ENCODE measurements around the gene ZNF691. TPM values are rescaled to one million over a fixed set of nuclear protein-coding genes. Genes with fewer than 3 reads are reported as not detected.
"Not testable (repeated sequence)": the region's sequence is repeated elsewhere in the genome, so short reads cannot be mapped to it uniquely, and the experiment has no call there.

ZNF691 gene
- total RNA-seq, 1 experiment from 2014 or later: 13.5 TPM

- intact Hi-C loops (cut with micrococcal nuclease; ENCODE audit: unreplicated experiment): no loop called here
- no peaks in the 10 kb centered on the region for H3K27me3 ChIP-seq (replicated peaks; ENCODE audit: insufficient read depth, low read depth, low read length, poor library complexity)
- DNase-seq (ENCODE audit: low spot score): no peak
- ChIA-PET POLR2A (ENCODE audit: low non-redundant PET) (no interaction called here), CTCF (no interaction called here)
- H3K36me3 ChIP-seq (ENCODE audit: insufficient read depth, low read length, poor library complexity, severe bottlenecking): no peaks in the 10 kb centered on the region
- H3K4me3 ChIP-seq (ENCODE audit: low read depth, low read length, poor library complexity, severe bottlenecking): no peak overlapping the region
- H3K4me1 ChIP-seq (ENCODE audit: insufficient read depth, low read length, poor library complexity, severe bottlenecking): no peaks in the 10 kb centered on the region
- no peak overlapping the region for H3K27ac ChIP-seq (ENCODE audit: low read depth, low read length, poor library complexity, severe bottlenecking)
- H3K9me3 ChIP-seq (ENCODE audit: low read depth, low read length, poor library complexity, severe bottlenecking): peaks cover 7% of the 10 kb centered on the region
- BruUV-seq (replicated peaks): no TSS peak
- TF ChIP-seq EZH2 (IDR thresholded peaks at IDR 0.05; ENCODE audit: borderline replicate concordance, low read depth, low read length, poor library complexity, severe bottlenecking) (no peak), CTCF (conservative IDR thresholded peaks at IDR 0.05; ENCODE audit: low read depth, low read length) (peak; percentile 9; the same call in 1 of the 2 replicates)
These were observed 14.1 kb downstream of the ZNF691 start for GRCh38 chr1:42860339-42861013.

- Histone ChIP-seq H3K9me3 (ENCODE audit: low read depth, low read length, poor library complexity, severe bottlenecking) (peaks cover 7% of the 10 kb centered on the region), H3K4me3 (ENCODE audit: low read depth, low read length, poor library complexity, severe bottlenecking) (no peak overlapping the region), H3K27ac (ENCODE audit: low read depth, low read length, poor library complexity, severe bottlenecking) (no peak overlapping the region), H3K27me3 (replicated peaks; ENCODE audit: insufficient read depth, low read depth, low read length, poor library complexity) (no peaks in the 10 kb centered on the region), H3K36me3 (ENCODE audit: insufficient read depth, low read length, poor library complexity, severe bottlenecking) (no peaks in the 10 kb centered on the region), H3K4me1 (ENCODE audit: insufficient read depth, low read length, poor library complexity, severe bottlenecking) (no peaks in the 10 kb centered on the region)
- CTCF ChIA-PET: no interaction called here
- TF ChIP-seq CTCF (conservative IDR thresholded peaks at IDR 0.05; ENCODE audit: low read depth, low read length): no peak
- TF ChIP-seq EZH2 (IDR thresholded peaks at IDR 0.05; ENCODE audit: borderline replicate concordance, low read depth, low read length, poor library complexity, severe bottlenecking): no peak
- POLR2A ChIA-PET (ENCODE audit: low non-redundant PET): no interaction called here
- intact Hi-C loops (cut with micrococcal nuclease; ENCODE audit: unreplicated experiment): no loop called here
- BruUV-seq (replicated peaks): no TSS peak
- DNase-seq (ENCODE audit: low spot score): no peak
These were observed 14.6 kb downstream of the ZNF691 start for GRCh38 chr1:42861014-42861399.

GRCh38 chr1:42866549-42866948 is 20.1 kb downstream of the ZNF691 start:
- DNase-seq (ENCODE audit: low spot score): no peak

GRCh38 chr1:42868466-42868865 is 22.1 kb downstream of the ZNF691 start:
- DNase-seq (ENCODE audit: low spot score); H3K9me3 ChIP-seq (ENCODE audit: low read depth, low read length, poor library complexity, severe bottlenecking); POLR2A ChIA-PET (ENCODE audit: low non-redundant PET); CTCF ChIA-PET; intact Hi-C loops (cut with micrococcal nuclease; ENCODE audit: unreplicated experiment); BruUV-seq (replicated peaks); H3K27ac ChIP-seq (ENCODE audit: low read depth, low read length, poor library complexity, severe bottlenecking); H3K4me1 ChIP-seq (ENCODE audit: insufficient read depth, low read length, poor library complexity, severe bottlenecking); H3K4me3 ChIP-seq (ENCODE audit: low read depth, low read length, poor library complexity, severe bottlenecking); H3K27me3 ChIP-seq (replicated peaks; ENCODE audit: insufficient read depth, low read depth, low read length, poor library complexity); H3K36me3 ChIP-seq (ENCODE audit: insufficient read depth, low read length, poor library complexity, severe bottlenecking): not testable (repeated sequence)

More at GRCh38 chr1:42866549-42866948, 20.1 kb downstream of the ZNF691 start:
- Histone ChIP-seq H3K4me1 (ENCODE audit: insufficient read depth, low read length, poor library complexity, severe bottlenecking) (no peaks in the 10 kb centered on the region), H3K27ac (ENCODE audit: low read depth, low read length, poor library complexity, severe bottlenecking) (no peak overlapping the region), H3K27me3 (replicated peaks; ENCODE audit: insufficient read depth, low read depth, low read length, poor library complexity) (no peaks in the 10 kb centered on the region), H3K4me3 (ENCODE audit: low read depth, low read length, poor library complexity, severe bottlenecking) (no peak overlapping the region), H3K36me3 (ENCODE audit: insufficient read depth, low read length, poor library complexity, severe bottlenecking) (no peaks in the 10 kb centered on the region), H3K9me3 (ENCODE audit: low read depth, low read length, poor library complexity, severe bottlenecking) (no peaks in the 10 kb centered on the region)
- BruUV-seq (replicated peaks): no TSS peak
- TF ChIP-seq CTCF (conservative IDR thresholded peaks at IDR 0.05; ENCODE audit: low read depth, low read length) (no peak), EZH2 (IDR thresholded peaks at IDR 0.05; ENCODE audit: borderline replicate concordance, low read depth, low read length, poor library complexity, severe bottlenecking) (no peak)
- ChIA-PET POLR2A (ENCODE audit: low non-redundant PET) (no interaction called here), CTCF (no interaction called here)
- intact Hi-C loops (cut with micrococcal nuclease; ENCODE audit: unreplicated experiment): no loop called here

GRCh38 chr1:42869254-42869653 is 22.8 kb downstream of the ZNF691 start:
- POLR2A ChIA-PET (ENCODE audit: low non-redundant PET); BruUV-seq (replicated peaks); H3K4me1 ChIP-seq (ENCODE audit: insufficient read depth, low read length, poor library complexity, severe bottlenecking): not testable (repeated sequence)

More at GRCh38 chr1:42869254-42869653, 22.8 kb downstream of the ZNF691 start:
- H3K36me3 ChIP-seq (ENCODE audit: insufficient read depth, low read length, poor library complexity, severe bottlenecking); DNase-seq (ENCODE audit: low spot score); CTCF ChIA-PET; intact Hi-C loops (cut with micrococcal nuclease; ENCODE audit: unreplicated experiment); H3K27me3 ChIP-seq (replicated peaks; ENCODE audit: insufficient read depth, low read depth, low read length, poor library complexity); H3K9me3 ChIP-seq (ENCODE audit: low read depth, low read length, poor library complexity, severe bottlenecking); H3K27ac ChIP-seq (ENCODE audit: low read depth, low read length, poor library complexity, severe bottlenecking); H3K4me3 ChIP-seq (ENCODE audit: low read depth, low read length, poor library complexity, severe bottlenecking): not testable (repeated sequence)

Measured in A673 (cell line).